H9 (cell line): ENCODE results near the gene GATAD2B. TPM values are rescaled to one million over a fixed set of nuclear protein-coding genes. Genes with fewer than 3 reads are reported as not detected.

Source experiments
- DNase-seq: peaks from one replicate; pipeline ENCODE4 v3.0.0-alpha.2; 2017
- H2AFZ ChIP-seq: one replicate; pipeline ENCODE4 v1.6.1; 2013; ENCODE audit warnings: mild to moderate bottlenecking, low read length, control low read depth, moderate library complexity
- H2AK5ac ChIP-seq: 2 replicates; pipeline ENCODE4 v1.6.1; 2013; ENCODE audit warnings: low read length, control low read depth, mixed read lengths; ENCODE audit not compliant: insufficient read length
- H2BK120ac ChIP-seq: one replicate; pipeline ENCODE4 v1.6.1; 2013; ENCODE audit warnings: low read depth, mild to moderate bottlenecking, low read length, control low read depth, inconsistent platforms; ENCODE audit not compliant: poor library complexity, severe bottlenecking
- H2BK12ac ChIP-seq: 2 replicates; pipeline ENCODE4 v1.6.1; 2013; ENCODE audit warnings: low read length, control low read depth, mixed read lengths, low read depth; ENCODE audit not compliant: insufficient read length
- H2BK15ac ChIP-seq: 2 replicates; pipeline ENCODE4 v1.6.1; 2013; ENCODE audit warnings: low read depth, low read length, control low read depth
- H2BK20ac ChIP-seq: one replicate; pipeline ENCODE4 v1.6.1; 2013; ENCODE audit warnings: low read depth, mild to moderate bottlenecking, low read length, control low read depth, inconsistent platforms; ENCODE audit not compliant: poor library complexity, severe bottlenecking
- H2BK5ac ChIP-seq: 2 replicates; pipeline ENCODE4 v1.6.1; 2013; ENCODE audit warnings: low read length, control low read depth, mixed read lengths; ENCODE audit not compliant: insufficient read length
- H3K14ac ChIP-seq: 2 replicates; pipeline ENCODE4 v1.6.1; 2013; ENCODE audit warnings: low read length, control low read depth; ENCODE audit not compliant: insufficient read depth
- H3K18ac ChIP-seq: 2 replicates; pipeline ENCODE4 v1.6.1; 2013; ENCODE audit warnings: low read depth, mild to moderate bottlenecking, mixed read lengths, low read length, control low read depth; ENCODE audit not compliant: insufficient read length
- H3K23ac ChIP-seq: 2 replicates; pipeline ENCODE4 v1.6.1; 2013; ENCODE audit warnings: low read length, control low read depth, mixed read lengths, low read depth; ENCODE audit not compliant: insufficient read length
- H3K23me2 ChIP-seq: 2 replicates; pipeline ENCODE4 v1.6.1; 2013; ENCODE audit warnings: low read depth, mild to moderate bottlenecking, mixed read lengths, low read length, control low read depth; ENCODE audit not compliant: insufficient read length, poor library complexity, severe bottlenecking
- H3K27ac ChIP-seq: 2 replicates; pipeline ENCODE4 v1.5.1; 2013; ENCODE audit warnings: low read length, control low read depth, mixed read lengths, low read depth; ENCODE audit not compliant: insufficient read length
- H3K27me3 ChIP-seq: 2 replicates; pipeline ENCODE4 v1.6.1; 2013; ENCODE audit warnings: low read length, control low read depth, inconsistent platforms; ENCODE audit not compliant: insufficient read depth
- H3K4ac ChIP-seq: 2 replicates; pipeline ENCODE4 v1.6.1; 2013; ENCODE audit warnings: low read depth, mild to moderate bottlenecking, control low read depth, inconsistent platforms, low read length, moderate library complexity
- H3K4me1 ChIP-seq: 2 replicates; pipeline ENCODE4 v1.6.1; 2013; ENCODE audit warnings: low read length, control low read depth, inconsistent platforms; ENCODE audit not compliant: insufficient read depth
- H3K4me2 ChIP-seq: 2 replicates; pipeline ENCODE4 v1.6.1; 2013; ENCODE audit warnings: low read length, control low read depth, mixed read lengths; ENCODE audit not compliant: insufficient read length, insufficient read depth
- H3K56ac ChIP-seq: 2 replicates; pipeline ENCODE4 v1.6.1; 2013; ENCODE audit warnings: low read depth, mild to moderate bottlenecking, mixed read lengths, low read length, control low read depth; ENCODE audit not compliant: insufficient read length
- H3K79me1 ChIP-seq: 2 replicates; pipeline ENCODE4 v1.6.1; 2013; ENCODE audit warnings: low read depth, mild to moderate bottlenecking, moderate library complexity, low read length, control low read depth, inconsistent platforms; ENCODE audit not compliant: insufficient read depth, poor library complexity, severe bottlenecking
- H3K79me2 ChIP-seq: 2 replicates; pipeline ENCODE4 v1.6.1; 2013; ENCODE audit warnings: low read length, control low read depth, inconsistent platforms; ENCODE audit not compliant: insufficient read depth
- H3K9ac ChIP-seq: 2 replicates; pipeline ENCODE4 v1.6.1; 2013; ENCODE audit warnings: low read length, control low read depth, mixed read lengths; ENCODE audit not compliant: insufficient read length; ENCODE audit errors: extremely low read depth
- H3K9me3 ChIP-seq: one replicate; pipeline ENCODE4 v1.6.1; 2013; ENCODE audit warnings: low read depth, low read length, inconsistent platforms; ENCODE audit not compliant: control insufficient read depth
- H3T11ph ChIP-seq: one replicate; pipeline ENCODE4 v1.6.1; 2013; ENCODE audit warnings: mild to moderate bottlenecking, low read length, control low read depth, inconsistent platforms
- H4K20me1 ChIP-seq: one replicate; pipeline ENCODE4 v1.6.1; 2013; ENCODE audit not compliant: control insufficient read depth, insufficient read length, insufficient read depth
- H4K5ac ChIP-seq: 2 replicates; pipeline ENCODE4 v1.6.1; 2013; ENCODE audit warnings: low read depth, mild to moderate bottlenecking, mixed read lengths, low read length, control low read depth; ENCODE audit not compliant: insufficient read length
- H4K8ac ChIP-seq: replicated peaks from 2 replicates; pipeline ENCODE4 v1.6.1; 2013; ENCODE audit warnings: low read length, control low read depth, mixed read lengths, low read depth; ENCODE audit not compliant: insufficient read length
- H4K91ac ChIP-seq: 2 replicates; pipeline ENCODE4 v1.6.1; 2013; ENCODE audit warnings: low read depth, mild to moderate bottlenecking, moderate library complexity, mixed read lengths, low read length, control low read depth; ENCODE audit not compliant: insufficient read length
- H3K27ac Mint-ChIP-seq, 3 experiments: 2 replicates in 2 of 3; 3 replicates in 1 of 3; pipeline ENCODE4 v1.8.0; 2020 to 2021; ENCODE audit warnings: mixed read lengths in 3 of 3, mild to moderate bottlenecking in 1 of 3, moderate library complexity in 1 of 3
- H3K27me3 Mint-ChIP-seq: 2 replicates; pipeline ENCODE4 v1.8.0; 2021; ENCODE audit warnings: low read depth, mild to moderate bottlenecking, moderate library complexity, mixed read lengths
- H3K36me3 Mint-ChIP-seq, 3 experiments: 2 replicates in 2 of 3; 3 replicates in 1 of 3; pipeline ENCODE4 v1.8.0; 2020 to 2021; ENCODE audit warnings: low read depth in 3 of 3, mixed read lengths in 3 of 3; ENCODE audit not compliant: insufficient read depth in 1 of 3
- H3K4me1 Mint-ChIP-seq, 2 experiments: 2 replicates each; pipeline ENCODE4 v1.8.0; 2020; ENCODE audit warnings: mixed read lengths in 2 of 2
- H3K4me3 Mint-ChIP-seq, 2 experiments: 2 replicates in 1 of 2; 3 replicates in 1 of 2; pipeline ENCODE4 v1.8.0; 2020 to 2021; ENCODE audit warnings: mild to moderate bottlenecking in 2 of 2, mixed read lengths in 2 of 2, moderate library complexity in 1 of 2
- H3K9me3 Mint-ChIP-seq, 2 experiments: 2 replicates in 1 of 2; 3 replicates in 1 of 2; pipeline ENCODE4 v1.8.0; 2020; ENCODE audit warnings: mild to moderate bottlenecking in 2 of 2, mixed read lengths in 2 of 2, moderate library complexity in 1 of 2
- CTCF ChIP-seq: fragments of 200-600 bp; sonication (generic); conservative IDR thresholded peaks from 3 replicates; pipeline ENCODE4 v1.8.0; 2021; ENCODE audit warnings: antibody characterized with exemption, mild to moderate bottlenecking
- WGBS: extraction: QIAGEN DNeasy Blood & Tissue Kit; methylation state at CpG from one replicate; pipeline ENCODE4 v1.1.7; 2013; ENCODE audit warnings: missing lambda C conversion rate, low lambda C conversion rate, mixed read lengths; ENCODE audit not compliant: insufficient read length; ENCODE audit errors: extremely low coverage; 5-methylcytosine and 5-hydroxymethylcytosine counted together
- total RNA-seq: library from RNA; stranded (reverse); gene quantifications from 2 replicates; pipeline ENCODE4 v1.2.1, GENCODE V29; 2021

GATAD2B gene
- total RNA-seq, 1 experiment from 2014 or later = 44.1 TPM

DNA sequence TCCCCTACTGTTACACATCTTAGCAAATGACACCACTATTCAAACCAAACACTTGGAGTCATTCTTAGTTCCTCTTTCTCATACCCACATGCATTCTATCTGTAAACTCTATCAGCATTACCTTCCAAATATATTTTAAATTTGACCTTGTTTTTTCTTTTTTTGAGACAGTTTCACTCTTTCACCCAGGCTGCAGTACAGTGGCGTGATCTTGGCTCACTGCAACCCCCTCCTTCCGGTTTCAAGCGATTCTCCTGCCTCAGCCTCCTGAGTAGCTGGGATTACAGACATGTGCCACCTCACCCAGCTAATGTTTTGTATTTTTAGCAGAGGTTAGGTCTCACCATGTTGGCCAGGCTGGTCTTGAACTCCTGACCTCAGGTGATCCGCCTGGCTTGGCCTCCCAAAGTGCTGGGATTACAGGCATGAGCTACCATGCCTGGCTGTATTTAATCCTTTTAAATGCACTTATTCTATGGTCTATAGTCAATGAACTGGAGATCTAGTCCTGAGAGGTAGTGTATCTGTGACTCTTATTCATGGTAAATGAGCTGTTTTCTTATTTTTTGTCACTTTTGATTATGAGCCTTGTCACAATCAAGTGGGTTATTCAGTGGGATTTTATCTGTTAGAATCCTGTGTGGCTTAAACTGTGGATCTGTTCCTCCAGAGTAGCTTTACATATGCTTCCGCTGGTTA lies 73.1 kb downstream of the GATAD2B start:
- 0 out of 7 replicates have a peak overlapping the region, but pooled peaks of 1 of the 3 experiments have one; percentile 58 for H3K27ac Mint-ChIP-seq
- no peak for TF ChIP-seq CTCF
- no peak overlapping the region for H2BK5ac ChIP-seq
- no peaks in the 10 kb centered on the region for H3K27me3 Mint-ChIP-seq
- H3K56ac ChIP-seq = no peak overlapping the region
- DNase-seq = no peak
- no peak overlapping the region for H3K4ac ChIP-seq
- H3K9ac ChIP-seq = no peak overlapping the region
- no peaks in the 10 kb centered on the region for H3K23me2 ChIP-seq
- no peak overlapping the region for H2BK12ac ChIP-seq
- H3K9me3 ChIP-seq = no peaks in the 10 kb centered on the region
- H3K4me1 Mint-ChIP-seq = no peaks in the 10 kb centered on the region
- H3K18ac ChIP-seq = no peak overlapping the region
- H3K27me3 ChIP-seq = no peaks in the 10 kb centered on the region
- H2BK15ac ChIP-seq = no peak overlapping the region
- no peak overlapping the region for H2AFZ ChIP-seq
- peaks cover 2 to 17% (median 14%) of the 10 kb centered on the region in 3 experiments; a peak in 6 of 7 replicates for H3K36me3 Mint-ChIP-seq
- H2AK5ac ChIP-seq = no peak overlapping the region
- H3K79me1 ChIP-seq = no peaks in the 10 kb centered on the region
- H3K14ac ChIP-seq = no peak overlapping the region
- no peak overlapping the region for H4K91ac ChIP-seq
- no peak overlapping the region for H4K8ac ChIP-seq
- H3K4me1 ChIP-seq = no peaks in the 10 kb centered on the region
- no peak overlapping the region for H3K4me3 Mint-ChIP-seq
- H3K23ac ChIP-seq = no peak overlapping the region
- no peaks in the 10 kb centered on the region for H4K20me1 ChIP-seq
- no peaks in the 10 kb centered on the region for H3K79me2 ChIP-seq
- no peak overlapping the region for H3K4me2 ChIP-seq
- no peak overlapping the region for H4K5ac ChIP-seq
- no peak overlapping the region for H3K27ac ChIP-seq
- no peak overlapping the region for H3T11ph ChIP-seq
- H2BK20ac ChIP-seq = no peak overlapping the region
- no peaks in the 10 kb centered on the region for H3K9me3 Mint-ChIP-seq
- no peak overlapping the region for H2BK120ac ChIP-seq
- no CpG with 5 or more reads among the region's 5 CpGs for WGBS
